ENCODE data around the gene CTSE.
"Not testable (repeated sequence)": the region's sequence is repeated elsewhere in the genome, so short reads cannot be mapped to it uniquely, and the experiment has no call there.

CTSE gene

GRCh38 chr1:206014601-206015000 is 9.1 kb downstream of the CTSE start:
- DNase-seq (ENCODE audit: low spot score) = no peak

GRCh38 chr1:206013026-206013795 is 10.5 kb downstream of the CTSE start:
- no peak for DNase-seq (ENCODE audit: low spot score)

GRCh38 chr1:206012086-206012859 is 11.4 kb downstream of the CTSE start:
- DNase-seq (ENCODE audit: low spot score) = no peak

- DNase-seq (ENCODE audit: low spot score) = no peak
Observed at GRCh38 chr1:206011057-206011456, 12.6 kb downstream of the CTSE start.

DNA sequence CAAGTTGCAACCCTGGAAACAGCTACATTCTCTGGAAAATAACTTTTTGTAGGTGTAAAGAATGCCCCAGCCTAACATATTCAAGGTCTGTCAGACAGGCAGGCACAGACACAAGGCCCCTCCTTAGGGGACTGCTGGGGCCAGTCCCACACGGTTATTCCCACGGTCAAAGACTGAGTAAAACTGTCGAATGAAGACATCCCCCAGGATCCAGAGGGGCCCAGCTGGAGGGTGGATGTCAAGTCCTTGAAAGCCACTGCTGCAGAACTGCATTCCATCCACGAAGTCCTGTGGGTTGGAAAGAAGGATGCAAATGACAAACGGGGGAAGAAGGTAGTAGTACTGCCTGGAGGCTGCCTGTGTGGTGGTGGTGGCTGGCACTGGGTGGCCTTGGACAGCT is 13.6 kb downstream of the CTSE start:
- no peak for DNase-seq (ENCODE audit: low spot score)

- DNase-seq (ENCODE audit: low spot score) = no peak
Observed at GRCh38 chr1:206006946-206007345, 16.7 kb downstream of the CTSE start.

GRCh38 chr1:206005778-206006180 is 17.9 kb downstream of the CTSE start:
- DNase-seq (ENCODE audit: low spot score) = no peak

DNA sequence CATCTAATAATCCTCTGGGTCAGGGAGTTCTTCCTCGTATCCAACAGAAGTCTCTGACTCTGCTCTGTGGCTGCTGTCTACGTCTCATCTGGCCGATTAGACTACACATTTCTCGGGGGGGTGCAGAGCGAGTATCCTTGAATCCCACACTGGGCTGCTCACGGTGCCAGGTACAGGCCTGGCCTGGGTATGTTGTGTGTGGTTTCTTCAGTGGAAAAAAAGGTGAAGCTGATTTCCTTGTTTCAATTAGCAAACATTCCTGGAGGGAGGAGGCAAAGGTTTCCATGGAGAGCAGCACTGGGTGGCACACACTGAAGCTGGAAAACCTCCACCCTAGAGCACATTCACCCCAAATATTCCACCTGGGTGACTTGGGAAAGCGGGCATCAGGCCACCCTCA is 18.5 kb downstream of the CTSE start:
- DNase-seq (ENCODE audit: low spot score) = no peak

GRCh38 chr1:206004826-206005225 is 18.9 kb downstream of the CTSE start:
- DNase-seq (ENCODE audit: low spot score) = no peak

GRCh38 chr1:206003854-206004800 is 19.6 kb downstream of the CTSE start:
- no peak for DNase-seq (ENCODE audit: low spot score)

DNA sequence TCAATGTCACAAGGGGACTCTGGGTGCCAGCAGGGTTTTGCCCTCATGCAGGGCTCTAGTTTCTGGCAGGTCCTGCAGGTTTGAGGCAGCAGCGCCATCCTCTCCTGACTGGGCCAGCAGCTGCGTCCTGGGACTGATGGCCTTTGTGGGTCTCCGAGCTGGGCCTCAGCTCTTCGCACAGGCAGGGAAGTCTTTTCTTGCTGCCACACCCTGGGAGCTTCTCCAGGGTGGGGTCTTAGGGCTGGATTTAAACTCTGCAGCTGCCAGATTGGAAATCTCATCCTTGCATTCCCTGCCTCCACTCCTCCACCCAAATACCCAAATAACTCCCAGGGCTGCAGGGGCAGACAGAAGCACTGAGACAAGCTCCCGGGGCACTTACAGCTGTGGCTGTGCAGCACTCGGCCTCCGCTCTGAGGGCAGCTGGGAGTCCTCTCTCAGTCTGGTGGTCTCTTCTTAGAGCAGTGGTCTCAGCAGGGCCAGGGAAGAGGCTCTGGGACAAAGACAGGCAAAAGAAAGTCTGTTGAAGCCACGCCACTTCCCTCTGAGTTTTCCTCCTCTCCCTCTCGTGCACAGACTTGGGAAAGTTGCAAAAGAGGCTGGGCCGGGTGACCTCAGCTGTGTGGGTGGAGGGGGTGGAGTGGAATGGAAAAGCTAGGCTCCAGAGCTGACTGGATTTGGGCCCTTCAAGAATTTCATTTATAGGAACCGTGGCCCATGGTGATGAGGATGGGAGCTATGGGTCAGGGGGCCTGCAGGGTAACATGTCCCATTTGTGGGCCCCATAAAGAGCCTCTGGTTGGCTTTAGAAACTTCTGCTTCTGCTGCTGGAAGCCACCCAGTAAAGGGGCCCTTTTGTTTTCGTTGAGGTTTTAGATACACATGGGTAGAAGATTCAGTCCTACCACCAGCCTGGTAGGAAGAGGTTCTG is 20.6 kb downstream of the CTSE start, which contains the start of gene RAB7B:
Gene RAB7B (minus strand): TSS at position 525 of the 931 bp plus-strand sequence. CDS start 9,260 bp downstream, outside the sequence.
- peak; percentile 80 for DNase-seq (ENCODE audit: low spot score)

- DNase-seq (ENCODE audit: low spot score) = no peak
Observed at GRCh38 chr1:206002160-206002559, 21.5 kb downstream of the CTSE start.

DNA sequence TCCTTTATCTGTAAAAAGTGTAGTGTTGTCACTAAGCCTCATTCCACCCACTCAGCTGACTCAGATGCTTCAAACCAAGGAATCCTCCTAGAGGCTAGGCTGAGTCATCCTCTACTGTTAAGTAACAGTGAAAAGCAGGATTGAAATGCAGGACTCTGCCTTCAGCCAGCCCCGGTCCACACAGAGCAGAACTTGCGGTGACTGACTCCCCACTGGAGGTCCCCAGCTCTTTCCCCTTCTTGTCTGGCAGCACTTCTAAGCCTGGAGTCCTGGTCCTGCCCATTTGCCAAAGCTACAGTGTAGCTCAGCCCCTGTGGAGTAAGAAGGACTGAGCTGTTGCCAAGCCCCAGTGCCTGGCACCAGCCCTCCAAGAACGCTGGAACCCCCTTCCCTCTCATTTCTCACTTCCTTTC is 22.2 kb downstream of the CTSE start:
- DNase-seq (ENCODE audit: low spot score) = no peak

DNA sequence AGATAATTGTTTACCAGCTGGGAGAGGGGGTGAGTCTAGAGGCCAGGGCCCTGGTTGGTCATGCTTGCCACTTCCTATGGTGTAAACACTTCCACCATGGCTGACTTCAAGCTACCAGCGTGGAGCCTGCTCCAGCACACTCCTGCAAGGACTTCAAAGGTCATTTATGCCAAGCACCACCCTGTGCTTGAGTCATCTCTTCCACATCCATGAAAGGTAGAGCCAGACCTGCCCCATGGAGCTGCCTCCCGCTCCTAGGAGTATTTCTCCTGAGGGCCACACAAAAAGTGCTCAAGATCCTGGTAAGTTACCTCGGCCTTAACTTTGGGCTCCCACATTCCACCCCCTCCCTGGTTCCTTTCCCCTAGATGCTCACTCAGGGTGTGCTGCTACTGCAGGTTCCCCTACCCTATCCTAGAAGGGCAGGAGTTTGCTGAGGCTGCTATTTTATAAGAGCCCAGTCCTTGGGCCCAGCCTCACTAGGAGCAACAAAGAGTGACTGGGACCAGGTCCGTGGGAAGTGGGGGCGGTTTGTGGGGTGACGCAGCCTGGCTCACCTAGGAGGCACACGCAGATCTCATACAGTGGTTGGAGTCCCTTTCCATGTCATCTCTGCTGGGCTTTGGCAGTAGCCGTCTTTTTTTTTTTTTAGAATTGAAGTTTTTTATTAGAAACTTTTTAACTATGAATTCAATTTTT is 22.9 kb downstream of the CTSE start:
- DNase-seq (ENCODE audit: low spot score) = no peak

GRCh38 chr1:205998457-205999241 is 25.0 kb downstream of the CTSE start:
- no peak for DNase-seq (ENCODE audit: low spot score)

DNA sequence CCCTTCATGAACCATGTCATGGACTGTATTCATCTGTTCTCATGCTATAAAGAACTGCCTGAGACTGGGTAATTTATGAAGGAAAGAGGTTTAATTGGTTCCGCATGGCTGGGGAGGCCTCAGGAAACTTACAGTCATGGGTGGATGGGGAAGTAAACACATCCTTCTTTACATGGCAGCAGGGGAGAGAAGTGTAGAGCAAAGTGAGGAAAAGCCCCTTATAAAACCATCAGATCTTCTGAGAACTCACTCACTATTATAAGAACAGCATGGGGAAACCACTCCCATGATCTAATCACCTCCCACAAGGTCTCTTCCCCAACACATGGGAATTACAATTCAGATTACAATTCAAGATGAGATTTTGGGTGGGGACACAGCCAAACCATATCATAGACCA is 27.1 kb downstream of the CTSE start:
- not testable (repeated sequence) for DNase-seq (ENCODE audit: low spot score)

DNA sequence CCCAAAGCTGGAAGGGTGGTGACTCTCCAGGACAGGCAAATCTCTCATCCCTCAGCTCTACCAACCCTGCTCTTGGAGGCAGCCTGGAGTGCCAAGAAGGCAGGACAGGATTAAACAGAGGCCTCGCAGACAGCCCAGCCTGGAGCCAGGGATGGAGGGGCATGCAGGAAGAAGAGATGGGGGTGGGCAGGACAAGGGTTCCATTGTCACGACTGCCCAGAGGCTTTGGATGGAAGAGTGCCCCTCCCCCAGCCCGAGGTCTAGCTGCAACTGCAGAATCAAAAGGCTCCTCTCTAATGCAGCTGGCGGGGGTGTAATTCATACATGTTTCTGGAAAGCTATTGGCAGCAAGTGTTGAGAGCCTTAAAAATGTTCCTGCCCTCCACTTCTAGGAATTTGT is 29.3 kb downstream of the CTSE start:
- no peak for DNase-seq (ENCODE audit: low spot score)

DNA sequence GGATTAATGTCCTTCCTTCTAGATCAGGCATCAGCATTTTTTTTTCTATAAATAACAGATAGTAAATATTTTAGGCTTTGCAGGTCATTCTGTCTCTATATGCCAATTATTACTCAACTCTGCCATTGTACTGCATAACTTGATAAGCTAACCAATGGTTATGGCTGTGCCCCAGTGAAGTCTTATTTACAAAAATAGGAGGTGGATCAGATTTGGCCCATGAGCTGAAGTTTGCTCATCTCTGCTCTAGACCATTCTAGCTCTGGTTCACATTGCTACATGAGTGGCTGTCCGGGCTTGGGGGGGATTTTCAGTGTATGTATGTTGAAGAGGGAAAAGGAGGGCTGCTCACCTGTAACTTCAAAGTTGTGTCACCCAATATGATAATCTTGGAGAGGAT is 30.6 kb downstream of the CTSE start:
- DNase-seq (ENCODE audit: low spot score) = no peak

DNA sequence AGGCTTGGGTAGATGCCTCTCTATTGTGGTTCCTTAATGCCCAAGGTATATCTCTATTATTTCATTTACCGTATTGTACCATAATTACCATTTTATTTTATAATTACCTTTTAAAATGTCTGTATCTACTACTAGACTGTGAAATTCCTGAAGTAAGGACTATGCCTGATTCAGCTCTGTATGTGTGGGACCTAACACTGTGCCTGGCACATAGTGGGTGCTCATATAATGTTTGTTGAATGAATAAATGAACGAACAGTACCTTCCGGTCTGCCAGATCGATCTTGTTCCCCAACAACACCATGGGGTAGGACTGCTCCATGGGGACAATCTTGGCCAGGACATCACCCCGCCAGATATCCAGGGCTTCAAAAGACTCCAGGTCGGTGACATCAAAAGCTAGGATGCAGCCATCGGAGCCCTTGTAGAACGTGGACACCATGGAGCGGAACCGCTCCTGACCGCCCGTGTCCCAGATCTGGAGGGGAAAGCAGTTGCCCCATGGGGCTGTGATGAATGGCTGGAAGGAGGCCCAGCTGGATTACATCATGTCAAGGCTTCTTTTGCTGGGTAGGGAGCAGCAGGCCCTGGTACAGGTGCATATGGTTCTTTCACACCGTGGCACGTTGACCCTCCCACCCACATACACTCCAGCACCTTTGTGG is 31.3 kb downstream of the CTSE start:
- DNase-seq (ENCODE audit: low spot score) = no peak

Data from left forelimb (tissue), 1 donor.